ENCODE results near the gene NUDT12. TPM values are rescaled to one million over a fixed set of nuclear protein-coding genes. Genes with fewer than 3 reads are reported as not detected.

The NUDT12 gene
- total RNA-seq, 1 experiment from 2014 or later, result 11.3 TPM

DNA sequence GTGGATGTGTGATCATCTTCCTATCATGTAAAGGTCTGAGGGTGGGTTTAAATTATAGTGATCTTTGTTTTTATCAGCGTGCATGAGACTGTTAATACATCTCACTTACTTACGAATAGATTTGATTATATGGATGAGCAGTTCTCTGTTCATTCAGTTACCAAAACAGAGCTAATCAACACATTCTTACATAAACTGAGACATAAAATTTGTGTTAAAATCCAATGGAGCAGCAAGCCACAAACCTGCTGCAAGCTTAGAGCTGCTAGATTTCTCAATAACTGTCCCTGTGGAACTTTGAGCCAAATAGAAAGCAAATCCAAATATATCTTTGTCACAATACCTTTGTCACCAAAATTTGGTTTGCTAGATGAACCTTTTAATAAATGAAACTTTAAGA lies 50.1 kb downstream of the NUDT12 start:
- no peak overlapping the region for H3K23ac ChIP-seq (ENCODE audit: insufficient read length, low read depth, low read length)
- no peak overlapping the region for H2BK15ac ChIP-seq (ENCODE audit: low read depth, low read length)
- no peak overlapping the region for H3K56ac ChIP-seq (ENCODE audit: insufficient read length, low read depth, low read length)
- H3K27me3 Mint-ChIP-seq (ENCODE audit: low read depth), result no peaks in the 10 kb centered on the region
- no peak overlapping the region for H2BK5ac ChIP-seq (ENCODE audit: insufficient read length, low read length)
- no peak overlapping the region for H4K8ac ChIP-seq (replicated peaks; ENCODE audit: insufficient read length, low read depth, low read length)
- no peak overlapping the region for H3K9ac ChIP-seq (ENCODE audit: extremely low read depth, insufficient read length, low read length)
- no peak overlapping the region for H3K18ac ChIP-seq (ENCODE audit: insufficient read length, low read depth, low read length)
- no peak overlapping the region for H3K14ac ChIP-seq (ENCODE audit: insufficient read depth, low read length)
- H3K9me3 Mint-ChIP-seq, result no peaks in the 10 kb centered on the region
- H3K23me2 ChIP-seq (ENCODE audit: insufficient read length, low read depth, low read length, poor library complexity, severe bottlenecking), result no peaks in the 10 kb centered on the region
- no peak overlapping the region for H2AK5ac ChIP-seq (ENCODE audit: insufficient read length, low read length)
- no peaks in the 10 kb centered on the region for H3K36me3 Mint-ChIP-seq (ENCODE audit: insufficient read depth in 1 of 3, low read depth in 3 of 3)
- no peaks in the 10 kb centered on the region for H3K27me3 ChIP-seq (ENCODE audit: insufficient read depth, low read length)
- H3K4me1 Mint-ChIP-seq, result peaks cover 16 to 18% of the 10 kb centered on the region in 2 experiments
- H3K27ac Mint-ChIP-seq, result no peak overlapping the region
- no peak overlapping the region for H4K5ac ChIP-seq (ENCODE audit: insufficient read length, low read depth, low read length)
- H2AFZ ChIP-seq (ENCODE audit: low read length), result no peak overlapping the region
- H3K4me1 ChIP-seq (ENCODE audit: insufficient read depth, low read length), result no peaks in the 10 kb centered on the region; the same call in 1 of the 2 replicates
- TF ChIP-seq, protein P1, sequence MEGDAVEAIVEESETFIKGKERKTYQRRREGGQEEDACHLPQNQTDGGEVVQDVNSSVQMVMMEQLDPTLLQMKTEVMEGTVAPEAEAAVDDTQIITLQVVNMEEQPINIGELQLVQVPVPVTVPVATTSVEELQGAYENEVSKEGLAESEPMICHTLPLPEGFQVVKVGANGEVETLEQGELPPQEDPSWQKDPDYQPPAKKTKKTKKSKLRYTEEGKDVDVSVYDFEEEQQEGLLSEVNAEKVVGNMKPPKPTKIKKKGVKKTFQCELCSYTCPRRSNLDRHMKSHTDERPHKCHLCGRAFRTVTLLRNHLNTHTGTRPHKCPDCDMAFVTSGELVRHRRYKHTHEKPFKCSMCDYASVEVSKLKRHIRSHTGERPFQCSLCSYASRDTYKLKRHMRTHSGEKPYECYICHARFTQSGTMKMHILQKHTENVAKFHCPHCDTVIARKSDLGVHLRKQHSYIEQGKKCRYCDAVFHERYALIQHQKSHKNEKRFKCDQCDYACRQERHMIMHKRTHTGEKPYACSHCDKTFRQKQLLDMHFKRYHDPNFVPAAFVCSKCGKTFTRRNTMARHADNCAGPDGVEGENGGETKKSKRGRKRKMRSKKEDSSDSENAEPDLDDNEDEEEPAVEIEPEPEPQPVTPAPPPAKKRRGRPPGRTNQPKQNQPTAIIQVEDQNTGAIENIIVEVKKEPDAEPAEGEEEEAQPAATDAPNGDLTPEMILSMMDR (conservative IDR thresholded peaks at IDR 0.05), result no peak
- H2BK120ac ChIP-seq (ENCODE audit: low read depth, low read length, poor library complexity, severe bottlenecking), result no peak overlapping the region
- no peak overlapping the region for H2BK12ac ChIP-seq (ENCODE audit: insufficient read length, low read depth, low read length)
- no peaks in the 10 kb centered on the region for H3K79me1 ChIP-seq (ENCODE audit: insufficient read depth, low read depth, low read length, poor library complexity, severe bottlenecking)
- no peak overlapping the region for H3K27ac ChIP-seq (ENCODE audit: insufficient read length, low read depth, low read length)
- H3K4me2 ChIP-seq (ENCODE audit: insufficient read depth, insufficient read length, low read length), result no peak overlapping the region
- no peak overlapping the region for H3T11ph ChIP-seq (ENCODE audit: low read length)
- no peaks in the 10 kb centered on the region for H3K79me2 ChIP-seq (ENCODE audit: insufficient read depth, low read length)
- no peak for DNase-seq
- no CpG with 5 or more reads among the region's 2 CpGs for WGBS (ENCODE audit: extremely low coverage, insufficient read length, low lambda C conversion rate)
- no peak overlapping the region for H4K91ac ChIP-seq (ENCODE audit: insufficient read length, low read depth, low read length)
- no peaks in the 10 kb centered on the region for H3K9me3 ChIP-seq (ENCODE audit: control insufficient read depth, low read depth, low read length)
- H3K4me3 Mint-ChIP-seq, result no peak overlapping the region
- H2BK20ac ChIP-seq (ENCODE audit: low read depth, low read length, poor library complexity, severe bottlenecking), result no peak overlapping the region
- no peak overlapping the region for H3K4ac ChIP-seq (ENCODE audit: low read depth, low read length)
- H4K20me1 ChIP-seq (ENCODE audit: control insufficient read depth, insufficient read depth, insufficient read length), result no peaks in the 10 kb centered on the region

Measured in H9 (cell line).